ENCODE results near the gene EXT2. TPM values are rescaled to one million over a fixed set of nuclear protein-coding genes. Genes with fewer than 3 reads are reported as not detected.

EXT2 gene
- total RNA-seq, 1 experiment from 2014 or later = 42.8 TPM

DNA sequence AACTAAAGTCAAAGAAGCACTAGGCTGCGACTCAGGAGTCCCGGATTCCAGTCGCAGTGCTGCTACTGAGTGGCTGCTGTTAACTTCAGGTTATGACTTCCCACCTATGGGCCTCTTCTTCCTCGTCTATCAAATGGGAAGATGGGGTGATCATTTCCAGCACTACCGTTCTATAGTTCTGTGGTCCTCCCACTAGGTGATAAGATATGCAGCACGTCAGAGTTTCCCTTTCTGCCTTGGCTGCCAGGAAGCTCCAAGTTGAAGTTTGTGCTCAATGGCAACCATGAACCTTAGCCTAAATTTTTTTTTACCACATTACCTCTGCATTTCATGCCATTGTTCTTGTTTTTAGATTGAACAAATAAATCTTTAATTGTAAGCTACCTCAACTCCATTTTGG, 175.8 kb downstream of the EXT2 start:
- no peak overlapping the region for H3K9ac ChIP-seq (ENCODE audit: low read length)
- ChIA-PET POLR2A (no interaction called here), RAD21 (ENCODE audit: low non-redundant PET in 1 of 2, low total read pairs in 2 of 2, uncharacterized antibody in 2 of 2, unreplicated experiment in 2 of 2) (no interaction called here), CTCF (no interaction called here)
- no peak for TF ChIP-seq JUND (IDR thresholded peaks at IDR 0.05)
- TF ChIP-seq, protein P1, sequence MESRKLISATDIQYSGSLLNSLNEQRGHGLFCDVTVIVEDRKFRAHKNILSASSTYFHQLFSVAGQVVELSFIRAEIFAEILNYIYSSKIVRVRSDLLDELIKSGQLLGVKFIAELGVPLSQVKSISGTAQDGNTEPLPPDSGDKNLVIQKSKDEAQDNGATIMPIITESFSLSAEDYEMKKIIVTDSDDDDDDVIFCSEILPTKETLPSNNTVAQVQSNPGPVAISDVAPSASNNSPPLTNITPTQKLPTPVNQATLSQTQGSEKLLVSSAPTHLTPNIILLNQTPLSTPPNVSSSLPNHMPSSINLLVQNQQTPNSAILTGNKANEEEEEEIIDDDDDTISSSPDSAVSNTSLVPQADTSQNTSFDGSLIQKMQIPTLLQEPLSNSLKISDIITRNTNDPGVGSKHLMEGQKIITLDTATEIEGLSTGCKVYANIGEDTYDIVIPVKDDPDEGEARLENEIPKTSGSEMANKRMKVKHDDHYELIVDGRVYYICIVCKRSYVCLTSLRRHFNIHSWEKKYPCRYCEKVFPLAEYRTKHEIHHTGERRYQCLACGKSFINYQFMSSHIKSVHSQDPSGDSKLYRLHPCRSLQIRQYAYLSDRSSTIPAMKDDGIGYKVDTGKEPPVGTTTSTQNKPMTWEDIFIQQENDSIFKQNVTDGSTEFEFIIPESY (IDR thresholded peaks at IDR 0.05; ENCODE audit: extremely low read depth, insufficient replicate concordance, low read length) = no peak
- no peak for TF ChIP-seq SRF (IDR thresholded peaks at IDR 0.05; ENCODE audit: low read depth)
- TF ChIP-seq ELF1 (IDR thresholded peaks at IDR 0.05; ENCODE audit: borderline replicate concordance, low read depth) = no peak
- no peak for TF ChIP-seq CEBPB (IDR thresholded peaks at IDR 0.05; ENCODE audit: low read depth)
- TF ChIP-seq RAD21 (IDR thresholded peaks at IDR 0.05; ENCODE audit: low read depth) = no peak
- no peak for TF ChIP-seq POLR2AphosphoS5 (IDR thresholded peaks at IDR 0.05; ENCODE audit: low read depth, low read length)
- TF ChIP-seq MAX (IDR thresholded peaks at IDR 0.05) = no peak
- TF ChIP-seq REST (IDR thresholded peaks at IDR 0.05; ENCODE audit: low read depth) = no peak
- TF ChIP-seq TCF7L2 (IDR thresholded peaks at IDR 0.05; ENCODE audit: borderline replicate concordance, extremely low read depth, insufficient read depth, insufficient read length) = no peak
- TF ChIP-seq, protein P2, sequence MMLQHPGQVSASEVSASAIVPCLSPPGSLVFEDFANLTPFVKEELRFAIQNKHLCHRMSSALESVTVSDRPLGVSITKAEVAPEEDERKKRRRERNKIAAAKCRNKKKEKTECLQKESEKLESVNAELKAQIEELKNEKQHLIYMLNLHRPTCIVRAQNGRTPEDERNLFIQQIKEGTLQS (IDR thresholded peaks at IDR 0.05) = no peak
- no peak for TF ChIP-seq EZH2 (IDR thresholded peaks at IDR 0.05)
- TF ChIP-seq ZNF274 (IDR thresholded peaks at IDR 0.05; ENCODE audit: low read depth, low read length) = no peak
- no peak for TF ChIP-seq FOSL1 (IDR thresholded peaks at IDR 0.05; ENCODE audit: low read depth)
- no peak for TF ChIP-seq CBX3 (IDR thresholded peaks at IDR 0.05; ENCODE audit: low read depth)
- TF ChIP-seq SP1 (IDR thresholded peaks at IDR 0.05; ENCODE audit: low read depth) = no peak
- no peak for TF ChIP-seq EZH2phosphoT487 (IDR thresholded peaks at IDR 0.05; ENCODE audit: borderline replicate concordance)
- no peak for TF ChIP-seq ZFX (IDR thresholded peaks at IDR 0.05)
- no peak for TF ChIP-seq SIN3A (IDR thresholded peaks at IDR 0.05; ENCODE audit: low read depth)
- no peak for TF ChIP-seq CTCF (IDR thresholded peaks at IDR 0.05 in 2 of 3, conservative IDR thresholded peaks at IDR 0.05 in 1 of 3; ENCODE audit: borderline replicate concordance in 1 of 3, insufficient read depth in 1 of 3, low read depth in 2 of 3, low read length in 2 of 3)
- no peaks in the 10 kb centered on the region for H3K9me2 ChIP-seq (ENCODE audit: insufficient read depth)
- no peak overlapping the region for H2AFZ ChIP-seq (ENCODE audit: low read depth, low read length, poor library complexity, severe bottlenecking)
- no peak overlapping the region for H3K4me3 ChIP-seq (replicated peaks in 1 of 2; ENCODE audit: low read depth in 1 of 2, low read length in 2 of 2)
- ATAC-seq (no peak), DNase-seq (ENCODE audit: low read depth, low spot score) (no peak)
- H3K27me3 ChIP-seq (ENCODE audit: insufficient read depth, low read length) = no peaks in the 10 kb centered on the region
- no peaks in the 10 kb centered on the region for H3K36me3 ChIP-seq (ENCODE audit: control insufficient read depth in 1 of 2, insufficient read depth in 2 of 2, low read length in 2 of 2)
- H4K20me1 ChIP-seq (ENCODE audit: insufficient read depth) = no peaks in the 10 kb centered on the region
- H3K79me2 ChIP-seq (ENCODE audit: insufficient read depth, low read length) = no peaks in the 10 kb centered on the region
- H3K4me2 ChIP-seq (ENCODE audit: low read length) = no peak overlapping the region
- H3K9me3 ChIP-seq (ENCODE audit: control insufficient read depth in 1 of 2, insufficient read depth in 1 of 2, low read depth in 1 of 2, low read length in 2 of 2) = no peaks in the 10 kb centered on the region
- no peak overlapping the region for H3K27ac ChIP-seq (ENCODE audit: low read depth, low read length)
- H3K4me1 ChIP-seq (ENCODE audit: control insufficient read depth in 1 of 2, insufficient read depth in 2 of 2, low read length in 2 of 2) = no peaks in the 10 kb centered on the region
- no TSS peak for BruUV-seq (replicated peaks)
- intact Hi-C loops (cut with micrococcal nuclease) = no loop called here
